Activated CD8-positive, alpha-beta memory T cell treated with anti-CD3 and anti-CD28 coated beads for 36 hours (primary cell): ENCODE measurements around the gene OR51E2. TPM values are rescaled to one million over a fixed set of nuclear protein-coding genes. Genes with fewer than 3 reads are reported as not detected.

Source experiments
- total RNA-seq, 2 experiments: library from RNA; stranded (reverse); gene quantifications; one replicate each; pipeline ENCODE4 v1.2.3, GENCODE V29; 2021

The OR51E2 gene
- total RNA-seq, 2 experiments from 2014 or later, result not detected

Other genes starting within 250 kb of the OR51E2 start
- not detected for gene OR52K2, start 248.6 kb downstream of the OR51E2 start, total RNA-seq
- gene OR52K1, start 215.2 kb downstream of the OR51E2 start, total RNA-seq, result not detected
- gene OR52M1, start 152.7 kb downstream of the OR51E2 start, total RNA-seq, result not detected
- gene OR52I2, start 116.1 kb downstream of the OR51E2 start, total RNA-seq, result not detected
- not detected for gene OR52I1, start 103.8 kb downstream of the OR51E2 start, total RNA-seq
- 10 to 100 TPM in 1 of 2 experiments, 1 to 10 TPM in 1; 9.8 to 10.2 TPM for gene TRIM68, start 89.6 kb downstream of the OR51E2 start, total RNA-seq
- not detected for gene OR51D1, start 60.4 kb downstream of the OR51E2 start, total RNA-seq
- not detected for gene OR51E1, start 53.9 kb downstream of the OR51E2 start, total RNA-seq
- not detected for gene MMP26, start 6.9 kb upstream of the OR51E2 start, total RNA-seq
- gene OR51F1, start 72.1 kb upstream of the OR51E2 start, total RNA-seq, result not detected
- gene OR52R1, start 106.5 kb upstream of the OR51E2 start, total RNA-seq, result not detected
- not detected for gene OR51F2, start 123.5 kb upstream of the OR51E2 start, total RNA-seq
- not detected for gene OR51S1, start 151.4 kb upstream of the OR51E2 start, total RNA-seq
- gene OR51T1, start 184.0 kb upstream of the OR51E2 start, total RNA-seq, result not detected
- not detected for gene OR51A7, start 205.9 kb upstream of the OR51E2 start, total RNA-seq
- gene OR51G2, start 221.5 kb upstream of the OR51E2 start, total RNA-seq, result not detected
- not detected for gene OR51G1, start 226.5 kb upstream of the OR51E2 start, total RNA-seq
- gene OR51A4, start 249.8 kb upstream of the OR51E2 start, total RNA-seq, result not detected